HFF-Myc (cell line): ENCODE results near the gene TRIM9.

Experiments used
- DNase-seq: peaks from one replicate; pipeline ENCODE4 v3.0.0-alpha.2; 2011; ENCODE audit warnings: low read depth; ENCODE audit errors: extremely low read depth
- H3K4me3 ChIP-seq: replicated peaks from 2 replicates; pipeline ENCODE4 v1.5.1; 2011; ENCODE audit warnings: low read depth, mild to moderate bottlenecking, control low read depth, low read length
- CTCF ChIP-seq: IDR thresholded peaks from 2 replicates; pipeline ENCODE4 v1.5.1; 2012; ENCODE audit warnings: mild to moderate bottlenecking, low read depth, low read length, control low read depth; ENCODE audit errors: missing control alignments

Gene TRIM9

GRCh38 chr14:50928002-50928635, 166.8 kb downstream of the TRIM9 start:
- no peak for DNase-seq
- no peak overlapping the region for H3K4me3 ChIP-seq
- TF ChIP-seq CTCF: no peak

- TF ChIP-seq CTCF: no peak
- DNase-seq: no peak
- H3K4me3 ChIP-seq: no peak overlapping the region
Measured at GRCh38 chr14:50926851-50927386, 168.0 kb downstream of the TRIM9 start.
